GM12891 (cell line): ENCODE results near the gene RTL1.

Experiments used
- PAX5 ChIP-seq: IDR thresholded peaks from 2 replicates; pipeline ENCODE4 v1.6.1; 2011; ENCODE audit warnings: low read length, moderate library complexity, mild to moderate bottlenecking; ENCODE audit not compliant: insufficient read depth, severe bottlenecking
- POLR2AphosphoS5 ChIP-seq: IDR thresholded peaks from 2 replicates; pipeline ENCODE4 v1.6.1; 2011; ENCODE audit warnings: low read depth, low read length, control low read depth

DNA sequence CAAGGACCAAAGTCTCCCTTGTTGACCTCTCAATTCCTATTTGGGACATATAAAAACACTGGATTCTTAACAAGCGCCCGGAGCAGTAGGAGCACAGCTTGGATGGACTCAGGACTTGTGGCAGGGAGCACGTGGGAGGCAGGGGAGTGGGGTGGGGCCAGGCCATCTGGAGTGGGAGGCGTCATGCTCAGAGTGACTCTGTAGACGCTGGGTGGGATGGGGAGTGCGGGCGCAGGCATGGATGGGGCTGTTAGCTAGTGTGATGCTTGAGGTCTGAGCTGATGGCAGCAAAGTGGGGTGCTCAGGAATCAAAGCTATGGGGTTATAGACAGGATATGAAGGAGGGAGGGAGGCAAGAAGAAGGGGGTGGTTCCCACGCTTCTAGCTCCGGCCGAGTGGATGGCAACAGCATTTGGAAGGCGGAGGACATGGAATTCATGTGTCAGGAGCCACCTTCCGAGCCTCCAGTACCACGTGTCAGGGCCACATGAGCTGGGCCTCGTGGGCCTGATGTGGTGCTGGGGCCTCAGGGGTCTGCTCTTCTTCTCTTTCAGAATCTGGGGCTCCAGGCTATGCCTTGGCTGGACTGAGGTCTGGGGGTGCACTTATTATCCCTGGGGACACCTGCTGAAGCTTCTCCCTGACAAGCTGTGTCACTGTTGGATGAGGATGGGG, 51.4 kb downstream of the RTL1 start:
- TF ChIP-seq PAX5 = no peak
- no peak for TF ChIP-seq POLR2AphosphoS5
